ENCODE results near the gene IL1RAP.
A peak's percentile ranks its signal among the peaks of the same experiment; 100 is the strongest.
"Not testable (repeated sequence)": the region's sequence is repeated elsewhere in the genome, so short reads cannot be mapped to it uniquely, and the experiment has no call there.

IL1RAP gene

GRCh38 chr3:190512666-190513065, 1.2 kb upstream of the IL1RAP start:
- no peak overlapping the region for H3K4me3 ChIP-seq (ENCODE audit: low read depth, low read length)
- TF ChIP-seq POLR2A (IDR thresholded peaks at IDR 0.05; ENCODE audit: extremely low read depth, insufficient read length) (no peak), CTCF (IDR thresholded peaks at IDR 0.05; ENCODE audit: low read depth, low read length) (no peak), MAX (IDR thresholded peaks at IDR 0.05; ENCODE audit: low read depth, low read length) (no peak), MYC (IDR thresholded peaks at IDR 0.05; ENCODE audit: low read depth, low read length) (no peak)
- no peak for DNase-seq (ENCODE audit: low read depth)

GRCh38 chr3:190514413-190515153, 698 bp downstream of the IL1RAP start:
- DNase-seq (ENCODE audit: low read depth) = peak; percentile 71
- TF ChIP-seq MAX (IDR thresholded peaks at IDR 0.05; ENCODE audit: low read depth, low read length) (0 out of 2 replicates have a peak, but pooled peaks have one; percentile 31), POLR2A (IDR thresholded peaks at IDR 0.05; ENCODE audit: extremely low read depth, insufficient read length) (no peak)
- H3K4me3 ChIP-seq (ENCODE audit: low read depth, low read length) = peak overlapping the region; percentile 94

GRCh38 chr3:190516416-190516815, 2.5 kb downstream of the IL1RAP start:
- DNase-seq (ENCODE audit: low read depth) = no peak
- no peak overlapping the region for H3K4me3 ChIP-seq (ENCODE audit: low read depth, low read length)
- TF ChIP-seq POLR2A (IDR thresholded peaks at IDR 0.05; ENCODE audit: extremely low read depth, insufficient read length) (no peak), CTCF (IDR thresholded peaks at IDR 0.05; ENCODE audit: low read depth, low read length) (no peak), MYC (IDR thresholded peaks at IDR 0.05; ENCODE audit: low read depth, low read length) (no peak), MAX (IDR thresholded peaks at IDR 0.05; ENCODE audit: low read depth, low read length) (no peak)

GRCh38 chr3:190517687-190518086, 3.8 kb downstream of the IL1RAP start:
- peak; percentile 75 for DNase-seq (ENCODE audit: low read depth)

GRCh38 chr3:190518531-190518930, 4.6 kb downstream of the IL1RAP start:
- not testable (repeated sequence) for DNase-seq (ENCODE audit: low read depth); H3K4me3 ChIP-seq (ENCODE audit: low read depth, low read length)

More at GRCh38 chr3:190517687-190518086, 3.8 kb downstream of the IL1RAP start:
- H3K4me3 ChIP-seq (ENCODE audit: low read depth, low read length) = no peak overlapping the region
- TF ChIP-seq CTCF (IDR thresholded peaks at IDR 0.05; ENCODE audit: low read depth, low read length) (no peak), MAX (IDR thresholded peaks at IDR 0.05; ENCODE audit: low read depth, low read length) (peak; percentile 23; the same call in 1 of the 2 replicates), POLR2A (IDR thresholded peaks at IDR 0.05; ENCODE audit: extremely low read depth, insufficient read length) (no peak), MYC (IDR thresholded peaks at IDR 0.05; ENCODE audit: low read depth, low read length) (0 out of 2 replicates have a peak, but pooled peaks have one; percentile 34)

- H3K4me3 ChIP-seq (ENCODE audit: low read depth, low read length) = no peak overlapping the region
- no peak for TF ChIP-seq MAX (IDR thresholded peaks at IDR 0.05; ENCODE audit: low read depth, low read length)
- TF ChIP-seq MYC (IDR thresholded peaks at IDR 0.05; ENCODE audit: low read depth, low read length) = no peak
- no peak for TF ChIP-seq CTCF (IDR thresholded peaks at IDR 0.05; ENCODE audit: low read depth, low read length)
- no peak for TF ChIP-seq POLR2A (IDR thresholded peaks at IDR 0.05; ENCODE audit: extremely low read depth, insufficient read length)
- no peak for DNase-seq (ENCODE audit: low read depth)
Measured at GRCh38 chr3:190519886-190520285, 6.0 kb downstream of the IL1RAP start.
